ENCODE measurements around the gene ABTB1. TPM values are rescaled to one million over a fixed set of nuclear protein-coding genes. Genes with fewer than 3 reads are reported as not detected.

Gene ABTB1
- total RNA-seq, 6 experiments from 2014 or later = 9.4 to 20.3 (median 12.2) TPM

GRCh38 chr3:127706785-127707351 is 34.1 kb downstream of the ABTB1 start:
- peak; percentile 15 to 39 (median 36) for DNase-seq
- H3K27ac ChIP-seq = no peak overlapping the region
- intact Hi-C loops (cut with DNase I) = loop anchor here in 1 of 2 donors (10.0 kb wide), 1 partner anchor 108 kb away; no protein-coding TSS in a partner anchor
- H3K27me3 ChIP-seq = no peaks in the 10 kb centered on the region
- no peak for TF ChIP-seq CTCF (IDR thresholded peaks at IDR 0.05)
- TF ChIP-seq POLR2A (IDR thresholded peaks at IDR 0.05) = no peak
- H3K9me3 ChIP-seq = no peaks in the 10 kb centered on the region
- H3K4me3 ChIP-seq = no peak overlapping the region
- H3K36me3 ChIP-seq = peaks cover 0 to 6% (median 3%) of the 10 kb centered on the region in 4 donors
- ATAC-seq = no peak
- peaks cover 0 to 16% (median 6%) of the 10 kb centered on the region in 4 donors for H3K4me1 ChIP-seq
- 70% methylated on average over 2 of the region's 16 CpGs for WGBS (ENCODE audit: insufficient coverage, low coverage, low lambda C conversion rate, missing lambda C conversion rate)

GRCh38 chr3:127707851-127708411 is 35.2 kb downstream of the ABTB1 start:
- peaks cover 0 to 6% (median 3%) of the 10 kb centered on the region in 4 donors for H3K36me3 ChIP-seq
- H3K27me3 ChIP-seq = no peaks in the 10 kb centered on the region
- intact Hi-C loops (cut with DNase I) = loop anchor here in 1 of 2 donors (10.0 kb wide), 1 partner anchor 107 kb away; no protein-coding TSS in a partner anchor
- ATAC-seq (no peak), DNase-seq (peak; percentile 11 to 35 (median 21))
- no peak overlapping the region for H3K4me3 ChIP-seq
- no peaks in the 10 kb centered on the region for H3K9me3 ChIP-seq
- 85% methylated on average over 10 of the region's 13 CpGs for WGBS (ENCODE audit: insufficient coverage, low coverage, low lambda C conversion rate, missing lambda C conversion rate)
- H3K27ac ChIP-seq = no peak overlapping the region
- peaks cover 0 to 5% (median under 1%) of the 10 kb centered on the region in 4 donors for H3K4me1 ChIP-seq
- TF ChIP-seq CTCF (IDR thresholded peaks at IDR 0.05) = no peak
- TF ChIP-seq POLR2A (IDR thresholded peaks at IDR 0.05) = no peak

GRCh38 chr3:127708837-127709236 is 36.1 kb downstream of the ABTB1 start:
- H3K4me1 ChIP-seq = no peaks in the 10 kb centered on the region
- no peak overlapping the region for H3K27ac ChIP-seq
- H3K4me3 ChIP-seq = no peak overlapping the region
- no peaks in the 10 kb centered on the region for H3K27me3 ChIP-seq
- H3K9me3 ChIP-seq = no peaks in the 10 kb centered on the region
- no peak for TF ChIP-seq CTCF (IDR thresholded peaks at IDR 0.05)
- no peak for TF ChIP-seq POLR2A (IDR thresholded peaks at IDR 0.05)
- intact Hi-C loops (cut with DNase I) = loop anchor here in 1 of 2 donors (10.0 kb wide), 1 partner anchor 106 kb away; no protein-coding TSS in a partner anchor
- DNase-seq (no peak), ATAC-seq (no peak)
- 79% methylated on average over 2 of the region's 2 CpGs for WGBS (ENCODE audit: insufficient coverage, low coverage, low lambda C conversion rate, missing lambda C conversion rate)
- peaks cover 0 to 6% (median 3%) of the 10 kb centered on the region in 4 donors for H3K36me3 ChIP-seq

GRCh38 chr3:127709320-127710060 is 36.7 kb downstream of the ABTB1 start:
- ATAC-seq (no peak), DNase-seq (peak in 1 of 3 donors; percentile 14)
- Histone ChIP-seq H3K27ac (no peak overlapping the region), H3K4me3 (no peak overlapping the region), H3K36me3 (peaks cover 0 to 10% (median 5%) of the 10 kb centered on the region in 4 donors), H3K9me3 (no peaks in the 10 kb centered on the region), H3K4me1 (no peaks in the 10 kb centered on the region), H3K27me3 (no peaks in the 10 kb centered on the region)
- TF ChIP-seq CTCF (IDR thresholded peaks at IDR 0.05) = no peak
- TF ChIP-seq POLR2A (IDR thresholded peaks at IDR 0.05) = no peak
- intact Hi-C loops (cut with DNase I) = loop anchor here in 1 of 2 donors (10.0 kb wide), 1 partner anchor 105 kb away; no protein-coding TSS in a partner anchor
- 83% methylated on average over 1 of the region's 3 CpGs for WGBS (ENCODE audit: insufficient coverage, low coverage, low lambda C conversion rate, missing lambda C conversion rate)

All from right lobe of liver (tissue), 6 donors.